ENCODE results near the gene PTPRCAP. TPM values are rescaled to one million over a fixed set of nuclear protein-coding genes. Genes with fewer than 3 reads are reported as not detected.
"Not testable (repeated sequence)": the region's sequence is repeated elsewhere in the genome, so short reads cannot be mapped to it uniquely, and the experiment has no call there.

PTPRCAP gene
- 0.75 TPM for polyA plus RNA-seq (2013, experiment 1 of 2)
- polyA plus RNA-seq (2013, experiment 2 of 2): 0.95 TPM

GRCh38 chr11:67437082-67437808 is at the start of gene PTPRCAP:
TSS of gene PTPRCAP (minus strand) at chr11:67437682. CDS start at chr11:67437619, 63 bp downstream.
- Histone ChIP-seq H3K27me3 (ENCODE audit: insufficient read depth, low read length) (no peaks in the 10 kb centered on the region), H3K9ac (ENCODE audit: low read depth, low read length) (peak within 1 kb of the TSS; percentile 49), H3K36me3 (ENCODE audit: insufficient read depth, low read length) (peaks cover 57% of the 10 kb centered on the region), H3K4me1 (ENCODE audit: insufficient read depth, low read length) (peaks cover 4% of the 10 kb centered on the region; the same call in 1 of the 2 replicates), H3K9me3 (ENCODE audit: insufficient read depth, low read depth, low read length) (no peaks in the 10 kb centered on the region), H3K4me3 (ENCODE audit: low read length) (no peak within 1 kb of the TSS), H3K27ac (ENCODE audit: low read depth, low read length) (peak within 1 kb of the TSS; percentile 90; the same call in 1 of the 2 replicates)
- WGBS: 82% methylated on average over 19 of the region's 26 CpGs

- Histone ChIP-seq H3K9ac (ENCODE audit: low read depth, low read length) (no peak overlapping the region), H3K27ac (ENCODE audit: low read depth, low read length) (no peak overlapping the region), H3K27me3 (ENCODE audit: insufficient read depth, low read length) (peaks cover 6% of the 10 kb centered on the region; the same call in 1 of the 2 replicates), H3K4me3 (ENCODE audit: low read length) (no peak overlapping the region), H3K36me3 (ENCODE audit: insufficient read depth, low read length) (peaks cover 21% of the 10 kb centered on the region; the same call in 1 of the 2 replicates), H3K9me3 (ENCODE audit: insufficient read depth, low read depth, low read length) (no peaks in the 10 kb centered on the region), H3K4me1 (ENCODE audit: insufficient read depth, low read length) (no peaks in the 10 kb centered on the region)
- WGBS: 93% methylated on average over 20 of the region's 20 CpGs
Observed at GRCh38 chr11:67486481-67487195, 49.2 kb upstream of the PTPRCAP start.

- not testable (repeated sequence) for H3K27ac ChIP-seq (ENCODE audit: low read depth, low read length); H3K4me3 ChIP-seq (ENCODE audit: low read length); H3K4me1 ChIP-seq (ENCODE audit: insufficient read depth, low read length); H3K9ac ChIP-seq (ENCODE audit: low read depth, low read length); H3K27me3 ChIP-seq (ENCODE audit: insufficient read depth, low read length); H3K9me3 ChIP-seq (ENCODE audit: insufficient read depth, low read depth, low read length)
- H3K36me3 ChIP-seq (ENCODE audit: insufficient read depth, low read length): peaks cover 15% of the 10 kb centered on the region; the same call in 1 of the 2 replicates
- 79% methylated on average over 7 of the region's 7 CpGs for WGBS
Observed at GRCh38 chr11:67485873-67486361, 48.4 kb upstream of the PTPRCAP start.

- peaks cover 6% of the 10 kb centered on the region; the same call in 1 of the 2 replicates for H3K27me3 ChIP-seq (ENCODE audit: insufficient read depth, low read length)
- no peak overlapping the region for H3K4me3 ChIP-seq (ENCODE audit: low read length)
- H3K4me1 ChIP-seq (ENCODE audit: insufficient read depth, low read length): no peaks in the 10 kb centered on the region
- no peak overlapping the region for H3K27ac ChIP-seq (ENCODE audit: low read depth, low read length)
- H3K9ac ChIP-seq (ENCODE audit: low read depth, low read length): no peak overlapping the region
- WGBS: 93% methylated on average over 11 of the region's 11 CpGs
- no peaks in the 10 kb centered on the region for H3K9me3 ChIP-seq (ENCODE audit: insufficient read depth, low read depth, low read length)
- 0 out of 2 replicates have a peak, but pooled peaks cover 5% of the 10 kb centered on the region for H3K36me3 ChIP-seq (ENCODE audit: insufficient read depth, low read length)
Observed at GRCh38 chr11:67484847-67485311, 47.4 kb upstream of the PTPRCAP start.

GRCh38 chr11:67483831-67484665 is 46.6 kb upstream of the PTPRCAP start:
- 93% methylated on average over 16 of the region's 16 CpGs for WGBS
- H3K4me3 ChIP-seq (ENCODE audit: low read length): peak overlapping the region; percentile 66; the same call in 1 of the 2 replicates

GRCh38 chr11:67482827-67483798 is 45.6 kb upstream of the PTPRCAP start, which contains the start of gene AIP:
TSS of gene AIP (plus strand) at chr11:67483026. CDS start at chr11:67483159, 133 bp downstream.
- 11% methylated on average over 60 of the region's 60 CpGs for WGBS
- no peaks in the 10 kb centered on the region for H3K4me1 ChIP-seq (ENCODE audit: insufficient read depth, low read length)
- H3K36me3 ChIP-seq (ENCODE audit: insufficient read depth, low read length): 0 out of 2 replicates have a peak, but pooled peaks cover 2% of the 10 kb centered on the region
- H3K27ac ChIP-seq (ENCODE audit: low read depth, low read length): peak within 1 kb of the TSS; percentile 46; the same call in 1 of the 2 replicates
- peak within 1 kb of the TSS; percentile 61 for H3K9ac ChIP-seq (ENCODE audit: low read depth, low read length)
- H3K27me3 ChIP-seq (ENCODE audit: insufficient read depth, low read length): peaks cover 6% of the 10 kb centered on the region; the same call in 1 of the 2 replicates
- H3K9me3 ChIP-seq (ENCODE audit: insufficient read depth, low read depth, low read length): no peaks in the 10 kb centered on the region
- peak within 1 kb of the TSS; percentile 66 for H3K4me3 ChIP-seq (ENCODE audit: low read length)

More at GRCh38 chr11:67483831-67484665, 46.6 kb upstream of the PTPRCAP start:
- Histone ChIP-seq H3K9ac (ENCODE audit: low read depth, low read length) (no peak overlapping the region), H3K4me1 (ENCODE audit: insufficient read depth, low read length) (no peaks in the 10 kb centered on the region), H3K36me3 (ENCODE audit: insufficient read depth, low read length) (0 out of 2 replicates have a peak, but pooled peaks cover 2% of the 10 kb centered on the region), H3K27ac (ENCODE audit: low read depth, low read length) (no peak overlapping the region), H3K27me3 (ENCODE audit: insufficient read depth, low read length) (peaks cover 6% of the 10 kb centered on the region; the same call in 1 of the 2 replicates), H3K9me3 (ENCODE audit: insufficient read depth, low read depth, low read length) (no peaks in the 10 kb centered on the region)

- Histone ChIP-seq H3K27ac (ENCODE audit: low read depth, low read length) (no peak overlapping the region), H3K36me3 (ENCODE audit: insufficient read depth, low read length) (no peaks in the 10 kb centered on the region), H3K9me3 (ENCODE audit: insufficient read depth, low read depth, low read length) (no peaks in the 10 kb centered on the region), H3K4me1 (ENCODE audit: insufficient read depth, low read length) (no peaks in the 10 kb centered on the region), H3K4me3 (ENCODE audit: low read length) (peak overlapping the region; percentile 66), H3K27me3 (ENCODE audit: insufficient read depth, low read length) (peaks cover 6% of the 10 kb centered on the region; the same call in 1 of the 2 replicates), H3K9ac (ENCODE audit: low read depth, low read length) (no peak overlapping the region)
- WGBS: 84% methylated on average over 17 of the region's 19 CpGs
Observed at GRCh38 chr11:67482275-67482826, 44.9 kb upstream of the PTPRCAP start.

- 94% methylated on average over 11 of the region's 16 CpGs for WGBS
- H3K9me3 ChIP-seq (ENCODE audit: insufficient read depth, low read depth, low read length); H3K4me1 ChIP-seq (ENCODE audit: insufficient read depth, low read length); H3K27ac ChIP-seq (ENCODE audit: low read depth, low read length); H3K36me3 ChIP-seq (ENCODE audit: insufficient read depth, low read length); H3K27me3 ChIP-seq (ENCODE audit: insufficient read depth, low read length); H3K9ac ChIP-seq (ENCODE audit: low read depth, low read length); H3K4me3 ChIP-seq (ENCODE audit: low read length): not testable (repeated sequence)
Observed at GRCh38 chr11:67477344-67478050, 40.0 kb upstream of the PTPRCAP start.

- not testable (repeated sequence) for H3K4me1 ChIP-seq (ENCODE audit: insufficient read depth, low read length); H3K9ac ChIP-seq (ENCODE audit: low read depth, low read length); H3K9me3 ChIP-seq (ENCODE audit: insufficient read depth, low read depth, low read length); H3K27ac ChIP-seq (ENCODE audit: low read depth, low read length); H3K27me3 ChIP-seq (ENCODE audit: insufficient read depth, low read length); H3K36me3 ChIP-seq (ENCODE audit: insufficient read depth, low read length); H3K4me3 ChIP-seq (ENCODE audit: low read length)
- 95% methylated on average over 10 of the region's 10 CpGs for WGBS
Observed at GRCh38 chr11:67476692-67477091, 39.2 kb upstream of the PTPRCAP start.
